PC-9 (cell line): ENCODE data around the gene PTTG1IP.

Experiments used
- EZH2 ChIP-seq: fragments of 200-600 bp; sonication (generic); IDR thresholded peaks from 2 replicates; pipeline ENCODE4 v1.8.0; 2017; ENCODE audit warnings: antibody characterized with exemption, low read depth
- TF ChIP-seq, protein P1 (sequence below): fragments of 200-600 bp; sonication (generic); conservative IDR thresholded peaks from 2 replicates; pipeline ENCODE4 v1.6.1; 2017; ENCODE audit warnings: mixed run types, antibody characterized with exemption, mild to moderate bottlenecking, moderate library complexity

DNA sequence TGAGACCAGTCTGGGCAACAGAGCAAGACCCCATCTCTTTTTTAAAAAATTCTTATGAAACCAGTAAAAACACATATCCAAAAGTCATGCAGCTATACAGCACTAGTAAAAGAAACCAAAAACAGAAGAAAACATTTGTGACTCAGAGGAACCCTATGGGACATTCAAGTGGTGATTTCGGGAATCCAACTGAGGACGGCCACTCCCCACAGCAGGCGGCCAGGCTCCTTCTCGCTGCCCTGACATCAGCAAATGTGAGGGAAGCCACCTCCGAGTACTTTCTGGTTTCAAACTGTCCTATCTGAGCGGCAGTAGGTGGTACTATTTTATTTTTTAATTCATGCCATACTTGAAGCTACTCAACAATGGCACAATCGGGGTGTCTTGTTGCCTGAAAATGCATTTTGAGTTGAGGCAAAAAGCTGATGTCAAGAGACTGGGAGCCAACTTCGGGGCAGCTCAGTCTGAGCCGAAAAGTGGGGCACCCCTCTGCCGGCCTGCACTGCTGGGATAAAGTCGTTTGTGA lies 58.9 kb downstream of the PTTG1IP start:
- TF ChIP-seq, protein P1, sequence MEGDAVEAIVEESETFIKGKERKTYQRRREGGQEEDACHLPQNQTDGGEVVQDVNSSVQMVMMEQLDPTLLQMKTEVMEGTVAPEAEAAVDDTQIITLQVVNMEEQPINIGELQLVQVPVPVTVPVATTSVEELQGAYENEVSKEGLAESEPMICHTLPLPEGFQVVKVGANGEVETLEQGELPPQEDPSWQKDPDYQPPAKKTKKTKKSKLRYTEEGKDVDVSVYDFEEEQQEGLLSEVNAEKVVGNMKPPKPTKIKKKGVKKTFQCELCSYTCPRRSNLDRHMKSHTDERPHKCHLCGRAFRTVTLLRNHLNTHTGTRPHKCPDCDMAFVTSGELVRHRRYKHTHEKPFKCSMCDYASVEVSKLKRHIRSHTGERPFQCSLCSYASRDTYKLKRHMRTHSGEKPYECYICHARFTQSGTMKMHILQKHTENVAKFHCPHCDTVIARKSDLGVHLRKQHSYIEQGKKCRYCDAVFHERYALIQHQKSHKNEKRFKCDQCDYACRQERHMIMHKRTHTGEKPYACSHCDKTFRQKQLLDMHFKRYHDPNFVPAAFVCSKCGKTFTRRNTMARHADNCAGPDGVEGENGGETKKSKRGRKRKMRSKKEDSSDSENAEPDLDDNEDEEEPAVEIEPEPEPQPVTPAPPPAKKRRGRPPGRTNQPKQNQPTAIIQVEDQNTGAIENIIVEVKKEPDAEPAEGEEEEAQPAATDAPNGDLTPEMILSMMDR: no peak
- TF ChIP-seq EZH2: no peak
